Body of pancreas (tissue), 4 donors: ENCODE measurements around the gene SPAAR.

Source experiments
- CTCF ChIP-seq, 7 experiments: fragments of 450-650 bp in 4 of 7; fragments of 200-600 bp in 3 of 7; sonication (generic) in 3 of 7; IDR thresholded peaks; one replicate each; pipeline ENCODE4 v1.5.1; 2016 to 2019; ENCODE audit warnings: antibody characterized with exemption in 7 of 7
- POLR2A ChIP-seq, 3 donors: fragments of 450-650 bp; IDR thresholded peaks; one replicate each; pipeline ENCODE4 v1.6.1; 2016; ENCODE audit warnings: antibody characterized with exemption in 3 of 3, mild to moderate bottlenecking in 2 of 3

- TF ChIP-seq CTCF (IDR thresholded peaks at IDR 0.05) (no peak), POLR2A (IDR thresholded peaks at IDR 0.05) (no peak)
These were observed 37.7 kb upstream of the SPAAR start for GRCh38 chr9:35871545-35871944.
